ENCODE results near the gene IMMP2L.

Gene IMMP2L

DNA sequence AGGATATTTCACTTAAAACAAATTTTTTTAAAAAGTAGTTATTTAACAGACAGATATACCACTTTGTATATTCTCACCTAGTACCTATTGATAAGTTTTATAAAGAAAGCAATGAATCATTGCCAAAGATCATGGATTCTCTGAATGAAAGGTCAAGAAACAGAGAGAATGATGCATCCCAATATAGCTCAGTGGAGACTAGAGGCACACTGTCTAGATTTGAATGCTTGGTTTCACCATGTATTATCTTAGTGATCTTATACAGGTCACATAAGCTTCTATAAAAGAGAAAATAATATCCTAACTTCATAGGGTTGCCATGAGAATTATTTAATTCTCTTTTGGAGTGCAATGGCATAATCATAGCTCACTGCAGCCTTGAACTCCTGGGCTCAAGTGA lies 558.4 kb downstream of the IMMP2L start:
- H3K9me3 ChIP-seq (ENCODE audit: control insufficient read depth in 2 of 2, low read length in 2 of 2), result no peaks in the 10 kb centered on the region
- no peak overlapping the region for H3K4me3 ChIP-seq (ENCODE audit: low read length in 2 of 2)
- H3K27ac ChIP-seq (ENCODE audit: low read length), result no peak overlapping the region
- no peak overlapping the region for H3K9ac ChIP-seq (ENCODE audit: low read length in 2 of 2)
- H3K27me3 ChIP-seq (ENCODE audit: control insufficient read depth in 1 of 2, insufficient read depth in 2 of 2, low read length in 2 of 2), result no peaks in the 10 kb centered on the region
- H3K36me3 ChIP-seq (ENCODE audit: control insufficient read depth in 2 of 2, insufficient read depth in 2 of 2, low read length in 2 of 2), result no peaks in the 10 kb centered on the region
- H3K4me1 ChIP-seq (ENCODE audit: control insufficient read depth, insufficient read depth, low read length), result no peaks in the 10 kb centered on the region

DNA sequence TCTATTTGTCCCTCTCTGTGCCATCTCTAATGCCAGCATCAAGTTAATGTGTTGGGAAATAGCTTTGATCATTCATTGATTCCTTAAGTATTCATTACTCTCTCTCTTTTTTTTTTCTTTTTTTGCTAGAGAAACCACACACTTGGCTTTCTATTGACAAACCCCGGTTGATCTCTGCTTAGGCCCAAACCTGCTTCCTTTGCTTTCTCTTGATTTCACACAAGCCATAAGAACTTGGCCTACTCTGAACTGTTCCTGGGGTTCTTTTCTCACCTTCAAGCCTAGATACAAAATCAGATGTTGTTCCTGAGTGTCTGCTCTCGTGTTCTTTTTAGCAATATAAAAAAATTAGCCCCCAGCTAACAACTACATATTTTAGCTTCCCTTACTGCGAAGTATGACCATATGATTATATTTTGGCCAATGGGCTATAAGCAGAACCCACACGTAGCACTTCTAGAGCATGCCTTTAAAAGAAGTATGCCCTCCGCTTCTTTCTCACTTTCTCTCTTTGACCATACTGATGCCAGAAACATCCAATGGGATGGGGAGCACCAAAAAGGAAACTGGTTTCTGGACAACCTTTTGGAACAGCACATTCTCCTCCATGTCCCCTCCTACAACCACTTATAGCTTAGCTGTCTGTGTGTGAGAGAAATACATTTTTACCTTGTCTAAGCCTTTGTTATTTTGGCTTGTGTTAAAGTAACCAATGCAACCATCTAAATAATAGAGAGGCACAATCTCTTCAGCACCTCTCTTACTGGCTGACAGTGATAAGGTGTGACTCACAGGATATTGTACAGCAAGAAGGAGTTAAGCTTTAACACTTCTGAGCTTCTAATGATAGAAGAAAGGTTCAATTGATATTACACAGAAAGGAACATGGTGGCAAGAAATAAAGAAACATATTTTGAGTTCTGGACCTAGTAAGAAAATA lies 568.0 kb downstream of the IMMP2L start:
- H3K27me3 ChIP-seq (ENCODE audit: control insufficient read depth in 1 of 2, insufficient read depth in 2 of 2, low read length in 2 of 2), result no peaks in the 10 kb centered on the region
- no peaks in the 10 kb centered on the region for H3K4me1 ChIP-seq (ENCODE audit: control insufficient read depth, insufficient read depth, low read length)
- no peak overlapping the region for H3K4me3 ChIP-seq (ENCODE audit: low read length in 2 of 2)
- H3K36me3 ChIP-seq (ENCODE audit: control insufficient read depth in 2 of 2, insufficient read depth in 2 of 2, low read length in 2 of 2), result no peaks in the 10 kb centered on the region
- no peak overlapping the region for H3K9ac ChIP-seq (ENCODE audit: low read length in 2 of 2)
- H3K9me3 ChIP-seq (ENCODE audit: control insufficient read depth in 2 of 2, low read length in 2 of 2), result no peaks in the 10 kb centered on the region
- H3K27ac ChIP-seq (ENCODE audit: low read length), result no peak overlapping the region

DNA sequence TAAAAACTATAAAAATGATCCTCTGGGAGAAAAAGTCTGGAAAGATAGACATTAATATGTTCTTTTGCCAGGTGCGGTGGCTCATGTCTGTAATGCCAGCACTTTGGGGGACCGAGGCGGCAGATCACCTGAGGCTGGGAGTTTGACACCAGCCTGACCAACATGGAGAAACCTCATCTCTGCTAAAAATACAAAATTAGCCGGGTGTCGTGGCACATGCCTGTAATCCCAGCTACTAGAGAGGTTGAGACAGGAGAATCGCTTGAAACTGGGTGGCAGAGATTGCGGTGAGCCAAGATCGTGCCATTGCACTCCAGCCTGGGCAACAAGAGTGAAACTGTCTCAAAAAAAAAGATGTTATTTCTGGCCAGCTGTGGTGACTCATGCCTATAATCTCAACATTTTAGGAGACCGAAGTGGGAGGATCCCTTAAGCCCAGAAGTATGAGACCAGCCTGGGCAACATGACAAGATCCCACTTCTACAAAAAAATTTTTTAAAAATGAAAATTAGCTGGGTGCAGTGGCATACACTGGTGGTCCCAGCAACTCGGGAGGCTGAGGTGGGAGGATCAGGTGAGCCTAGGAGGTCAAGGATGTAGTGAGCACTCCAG lies 573.3 kb downstream of the IMMP2L start:
- Histone ChIP-seq H3K27ac (ENCODE audit: low read length) (no peak overlapping the region), H3K36me3 (ENCODE audit: control insufficient read depth in 2 of 2, insufficient read depth in 2 of 2, low read length in 2 of 2) (no peaks in the 10 kb centered on the region), H3K4me1 (ENCODE audit: control insufficient read depth, insufficient read depth, low read length) (no peaks in the 10 kb centered on the region), H3K9me3 (ENCODE audit: control insufficient read depth in 2 of 2, low read length in 2 of 2) (no peaks in the 10 kb centered on the region), H3K4me3 (ENCODE audit: low read length in 2 of 2) (no peak overlapping the region), H3K9ac (ENCODE audit: low read length in 2 of 2) (no peak overlapping the region), H3K27me3 (ENCODE audit: control insufficient read depth in 1 of 2, insufficient read depth in 2 of 2, low read length in 2 of 2) (no peaks in the 10 kb centered on the region)

DNA sequence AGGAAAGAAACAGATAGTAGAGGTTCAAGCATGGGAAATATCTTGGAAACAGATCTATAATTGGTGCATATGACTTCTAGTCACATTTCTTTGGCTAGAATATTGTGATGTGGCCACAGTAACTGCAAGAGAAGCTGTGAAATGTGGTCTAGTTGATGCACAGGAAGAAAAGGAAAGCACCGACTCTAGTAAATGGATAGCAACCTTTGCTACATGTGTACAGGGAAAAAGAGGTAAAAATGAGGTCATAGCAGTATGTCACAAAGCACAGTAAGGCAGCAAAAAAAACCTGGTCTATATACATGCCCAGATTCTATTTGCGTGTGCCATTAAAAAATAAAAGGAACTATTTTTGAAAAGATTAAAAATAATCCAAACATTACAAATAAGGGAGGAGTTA lies 573.9 kb downstream of the IMMP2L start:
- Histone ChIP-seq H3K27ac (ENCODE audit: low read length) (no peak overlapping the region), H3K4me1 (ENCODE audit: control insufficient read depth, insufficient read depth, low read length) (no peaks in the 10 kb centered on the region), H3K4me3 (ENCODE audit: low read length in 2 of 2) (no peak overlapping the region), H3K36me3 (ENCODE audit: control insufficient read depth in 2 of 2, insufficient read depth in 2 of 2, low read length in 2 of 2) (no peaks in the 10 kb centered on the region), H3K9me3 (ENCODE audit: control insufficient read depth in 2 of 2, low read length in 2 of 2) (no peaks in the 10 kb centered on the region), H3K27me3 (ENCODE audit: control insufficient read depth in 1 of 2, insufficient read depth in 2 of 2, low read length in 2 of 2) (no peaks in the 10 kb centered on the region), H3K9ac (ENCODE audit: low read length in 2 of 2) (no peak overlapping the region)

DNA sequence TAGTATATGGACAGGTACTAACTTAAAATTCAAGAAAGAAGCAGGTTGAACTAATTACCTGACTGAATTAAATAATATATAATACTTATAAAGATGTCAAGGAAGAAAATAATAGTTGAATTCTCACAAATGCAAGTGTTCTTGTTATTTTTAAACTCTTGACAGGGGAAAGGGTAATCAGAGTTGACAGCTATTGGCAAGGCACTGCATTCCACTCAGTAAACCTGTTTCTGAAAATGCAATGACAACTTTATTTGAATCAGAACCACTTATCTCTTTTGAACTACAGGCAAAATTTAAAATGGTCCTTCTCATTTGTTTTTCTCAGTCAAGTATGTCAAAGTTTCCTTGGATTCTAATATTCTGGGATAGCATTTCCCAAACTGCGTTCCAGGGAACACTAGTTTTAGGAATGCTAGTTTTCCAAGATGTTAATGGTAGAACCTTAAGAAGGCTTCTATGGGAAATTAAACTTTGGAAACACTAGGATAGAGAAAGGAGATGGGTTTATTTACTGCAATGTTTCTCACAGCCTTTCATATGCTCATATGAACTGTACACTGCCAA lies 575.1 kb downstream of the IMMP2L start:
- Histone ChIP-seq H3K36me3 (ENCODE audit: control insufficient read depth in 2 of 2, insufficient read depth in 2 of 2, low read length in 2 of 2) (no peaks in the 10 kb centered on the region), H3K9ac (ENCODE audit: low read length in 2 of 2) (no peak overlapping the region), H3K4me3 (ENCODE audit: low read length in 2 of 2) (no peak overlapping the region), H3K27ac (ENCODE audit: low read length) (no peak overlapping the region), H3K27me3 (ENCODE audit: control insufficient read depth in 1 of 2, insufficient read depth in 2 of 2, low read length in 2 of 2) (no peaks in the 10 kb centered on the region), H3K4me1 (ENCODE audit: control insufficient read depth, insufficient read depth, low read length) (no peaks in the 10 kb centered on the region), H3K9me3 (ENCODE audit: control insufficient read depth in 2 of 2, low read length in 2 of 2) (no peaks in the 10 kb centered on the region)

DNA sequence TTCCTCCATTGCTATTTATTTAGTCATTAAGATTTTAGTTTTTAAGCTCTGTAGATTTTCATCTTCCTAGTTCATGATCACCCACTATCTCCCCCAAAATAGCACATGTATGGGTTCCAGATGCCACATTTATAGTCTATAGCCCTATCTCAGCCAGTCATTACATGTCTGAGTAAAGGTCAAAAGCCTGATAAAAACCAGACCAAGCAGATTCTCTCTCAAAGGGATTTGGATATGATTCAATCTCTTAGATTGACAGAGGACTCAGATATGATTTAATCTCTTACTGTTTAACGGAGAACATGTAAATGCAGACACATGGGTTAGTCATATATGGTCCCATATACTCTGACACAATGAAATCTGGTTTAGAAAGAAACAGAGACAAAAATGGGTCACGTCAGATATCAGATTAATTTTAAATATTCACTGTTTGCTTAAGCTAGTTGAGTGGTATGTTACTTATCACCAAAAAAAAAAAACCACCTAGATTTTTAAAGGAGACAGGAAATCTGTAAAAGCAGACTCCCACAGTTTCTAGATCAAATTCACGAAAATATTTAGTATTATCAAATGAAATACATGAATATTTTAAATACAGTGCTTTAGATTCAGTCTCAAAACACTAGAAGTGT lies 578.4 kb downstream of the IMMP2L start:
- H3K4me3 ChIP-seq (ENCODE audit: low read length in 2 of 2), result no peak overlapping the region
- H3K27me3 ChIP-seq (ENCODE audit: control insufficient read depth in 1 of 2, insufficient read depth in 2 of 2, low read length in 2 of 2), result no peaks in the 10 kb centered on the region
- no peaks in the 10 kb centered on the region for H3K36me3 ChIP-seq (ENCODE audit: control insufficient read depth in 2 of 2, insufficient read depth in 2 of 2, low read length in 2 of 2)
- no peak overlapping the region for H3K27ac ChIP-seq (ENCODE audit: low read length)
- H3K9ac ChIP-seq (ENCODE audit: low read length in 2 of 2), result no peak overlapping the region
- H3K4me1 ChIP-seq (ENCODE audit: control insufficient read depth, insufficient read depth, low read length), result no peaks in the 10 kb centered on the region
- no peaks in the 10 kb centered on the region for H3K9me3 ChIP-seq (ENCODE audit: control insufficient read depth in 2 of 2, low read length in 2 of 2)

DNA sequence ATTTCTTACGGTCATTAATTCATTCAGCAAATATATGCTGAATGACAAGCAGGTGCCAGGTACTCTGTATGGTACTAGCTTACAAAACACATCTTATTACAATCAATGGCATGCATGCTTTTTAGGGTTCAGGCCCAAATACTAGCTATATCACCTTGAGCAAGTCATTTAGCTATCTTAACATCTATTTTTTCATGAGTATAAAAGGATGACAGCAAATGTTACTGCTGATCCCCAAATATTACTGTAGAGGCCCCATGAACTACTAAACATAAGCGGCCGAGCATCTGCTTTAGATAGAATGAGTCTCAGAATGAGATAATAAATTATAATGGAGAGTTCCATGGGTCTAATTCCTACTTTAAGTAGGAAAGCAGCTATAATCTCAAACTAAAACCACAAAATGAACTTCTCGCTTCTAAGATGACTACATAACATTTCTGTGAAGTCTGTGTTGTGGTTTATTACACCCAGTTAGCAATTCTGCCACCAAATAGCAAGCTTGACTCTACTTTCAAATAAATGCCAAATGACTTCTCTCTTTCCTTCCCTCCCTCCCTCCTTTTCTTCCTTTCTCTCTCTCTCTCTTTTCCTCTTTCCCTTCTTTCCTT lies 585.1 kb downstream of the IMMP2L start:
- H3K36me3 ChIP-seq (ENCODE audit: control insufficient read depth in 2 of 2, insufficient read depth in 2 of 2, low read length in 2 of 2), result no peaks in the 10 kb centered on the region
- H3K9ac ChIP-seq (ENCODE audit: low read length in 2 of 2), result no peak overlapping the region
- no peaks in the 10 kb centered on the region for H3K9me3 ChIP-seq (ENCODE audit: control insufficient read depth in 2 of 2, low read length in 2 of 2)
- no peaks in the 10 kb centered on the region for H3K4me1 ChIP-seq (ENCODE audit: control insufficient read depth, insufficient read depth, low read length)
- H3K4me3 ChIP-seq (ENCODE audit: low read length in 2 of 2), result no peak overlapping the region
- H3K27me3 ChIP-seq (ENCODE audit: control insufficient read depth in 1 of 2, insufficient read depth in 2 of 2, low read length in 2 of 2), result no peaks in the 10 kb centered on the region
- H3K27ac ChIP-seq (ENCODE audit: low read length), result no peak overlapping the region

DNA sequence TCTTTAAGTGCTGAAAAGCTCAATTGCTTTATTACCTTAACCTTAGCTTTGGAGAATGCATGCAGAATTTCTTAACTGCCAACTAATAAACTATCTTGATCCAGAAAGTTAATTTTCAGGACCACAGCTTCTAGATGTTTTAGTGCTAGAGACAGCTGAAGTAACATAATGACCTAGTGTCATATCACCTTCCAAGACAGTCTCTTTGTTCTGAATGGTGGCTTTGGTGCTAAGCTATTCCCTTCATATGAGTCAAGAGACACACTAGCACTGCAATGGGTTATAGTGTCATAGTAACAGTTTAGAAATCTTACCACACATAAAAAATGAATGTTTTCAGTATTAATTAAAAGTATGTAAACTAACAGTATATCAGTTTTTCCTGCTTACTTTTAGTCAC lies 586.8 kb downstream of the IMMP2L start:
- no peak overlapping the region for H3K9ac ChIP-seq (ENCODE audit: low read length in 2 of 2)
- H3K4me1 ChIP-seq (ENCODE audit: control insufficient read depth, insufficient read depth, low read length), result no peaks in the 10 kb centered on the region
- H3K36me3 ChIP-seq (ENCODE audit: control insufficient read depth in 2 of 2, insufficient read depth in 2 of 2, low read length in 2 of 2), result no peaks in the 10 kb centered on the region
- no peak overlapping the region for H3K4me3 ChIP-seq (ENCODE audit: low read length in 2 of 2)
- H3K27me3 ChIP-seq (ENCODE audit: control insufficient read depth in 1 of 2, insufficient read depth in 2 of 2, low read length in 2 of 2), result no peaks in the 10 kb centered on the region
- H3K9me3 ChIP-seq (ENCODE audit: control insufficient read depth in 2 of 2, low read length in 2 of 2), result no peaks in the 10 kb centered on the region
- no peak overlapping the region for H3K27ac ChIP-seq (ENCODE audit: low read length)

DNA sequence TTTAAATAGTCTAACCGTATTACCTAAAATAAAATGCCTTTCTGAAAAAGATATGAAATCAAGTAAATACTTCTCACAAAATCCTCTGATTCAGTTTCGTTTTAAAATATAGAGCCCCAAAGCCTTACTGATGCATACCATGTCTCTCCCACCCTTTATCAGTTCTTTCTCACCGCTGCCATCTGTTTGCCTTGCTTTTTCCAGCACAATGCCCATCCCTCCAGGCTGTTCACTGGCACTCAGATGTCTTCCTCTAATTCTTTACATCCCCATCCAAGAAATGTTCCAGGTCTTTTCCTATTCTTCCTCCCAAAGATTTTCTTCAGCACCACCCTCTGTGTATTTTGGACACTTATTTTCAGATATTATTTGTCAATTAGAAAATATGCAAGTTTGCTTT lies 587.9 kb downstream of the IMMP2L start:
- no peaks in the 10 kb centered on the region for H3K9me3 ChIP-seq (ENCODE audit: control insufficient read depth in 2 of 2, low read length in 2 of 2)
- H3K4me3 ChIP-seq (ENCODE audit: low read length in 2 of 2), result no peak overlapping the region
- H3K27me3 ChIP-seq (ENCODE audit: control insufficient read depth in 1 of 2, insufficient read depth in 2 of 2, low read length in 2 of 2), result no peaks in the 10 kb centered on the region
- no peak overlapping the region for H3K9ac ChIP-seq (ENCODE audit: low read length in 2 of 2)
- H3K36me3 ChIP-seq (ENCODE audit: control insufficient read depth in 2 of 2, insufficient read depth in 2 of 2, low read length in 2 of 2), result no peaks in the 10 kb centered on the region
- no peaks in the 10 kb centered on the region for H3K4me1 ChIP-seq (ENCODE audit: control insufficient read depth, insufficient read depth, low read length)
- H3K27ac ChIP-seq (ENCODE audit: low read length), result no peak overlapping the region

DNA sequence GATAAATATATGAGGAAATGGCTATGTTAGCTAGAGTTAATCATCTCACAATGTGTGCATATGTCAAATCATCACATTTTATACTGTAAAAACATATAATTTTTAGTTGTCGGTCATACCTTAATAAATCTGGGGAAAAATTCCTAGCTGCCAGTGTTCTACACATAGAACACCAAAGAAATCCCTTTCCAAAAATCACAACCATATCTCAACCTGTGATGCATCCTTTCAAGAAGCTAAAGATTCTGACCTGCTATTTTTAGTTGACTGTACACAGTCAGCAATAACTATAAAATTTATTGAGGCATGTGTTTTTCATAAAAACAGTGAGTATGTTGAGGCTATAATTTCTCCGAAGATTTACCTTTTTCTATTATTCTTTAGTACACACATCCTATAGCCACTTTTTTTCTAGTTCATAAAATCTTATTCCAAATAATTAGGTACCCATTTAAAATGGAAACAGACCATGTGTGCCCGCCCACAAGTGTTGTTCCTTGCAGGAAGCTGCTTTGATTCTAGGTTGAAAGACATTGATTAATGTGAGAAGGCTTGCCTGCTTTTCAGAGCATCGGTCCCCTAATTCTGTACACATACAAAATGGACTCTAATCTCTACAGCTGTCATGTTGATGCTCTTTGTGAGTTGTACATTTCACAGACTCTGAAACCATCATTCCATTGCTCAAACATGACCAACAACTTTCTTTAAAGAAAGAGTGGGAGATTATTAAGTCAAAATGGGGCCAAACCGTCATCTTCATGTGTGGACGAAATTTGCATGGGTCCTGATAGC lies 588.9 kb downstream of the IMMP2L start:
- Histone ChIP-seq H3K9ac (ENCODE audit: low read length in 2 of 2) (no peak overlapping the region), H3K36me3 (ENCODE audit: control insufficient read depth in 2 of 2, insufficient read depth in 2 of 2, low read length in 2 of 2) (no peaks in the 10 kb centered on the region), H3K4me1 (ENCODE audit: control insufficient read depth, insufficient read depth, low read length) (no peaks in the 10 kb centered on the region), H3K9me3 (ENCODE audit: control insufficient read depth in 2 of 2, low read length in 2 of 2) (no peaks in the 10 kb centered on the region), H3K4me3 (ENCODE audit: low read length in 2 of 2) (no peak overlapping the region), H3K27me3 (ENCODE audit: control insufficient read depth in 1 of 2, insufficient read depth in 2 of 2, low read length in 2 of 2) (no peaks in the 10 kb centered on the region), H3K27ac (ENCODE audit: low read length) (no peak overlapping the region)
